Activated B cell treated with CpG ODN at 0.5 μM for 24 hours (primary cell): ENCODE data around the gene DDRGK1. TPM values are rescaled to one million over a fixed set of nuclear protein-coding genes. Genes with fewer than 3 reads are reported as not detected.
A peak's percentile ranks its signal among the peaks of the same experiment; 100 is the strongest.

Experiments used
- ATAC-seq: fragments of 200-7000 bp; cut with Tn5 transposase; one replicate; pipeline ENCODE4 v1.10.0; 2021; ENCODE audit warnings: low read depth, mild to moderate bottlenecking, moderate library complexity
- CTCF ChIA-PET: fragments of 350-600 bp; sonication (Branson Sonifier 250); formaldehyde crosslinking; loops from one replicate; lab custom pipeline; 2021; ENCODE audit warnings: antibody characterized with exemption; lab: Charles Lee
- POLR2A ChIA-PET: fragments of 350-600 bp; sonication (Branson Sonifier 250); formaldehyde crosslinking; loops from one replicate; lab custom pipeline; 2021; ENCODE audit warnings: antibody characterized with exemption; lab: Charles Lee
- DNase-seq: peaks from one replicate; pipeline ENCODE4 v3.0.0; 2022
- H3K27ac Mint-ChIP-seq: one replicate; pipeline ENCODE4 v1.8.0; 2020; ENCODE audit warnings: mixed read lengths
- H3K27me3 Mint-ChIP-seq: one replicate; pipeline ENCODE4 v1.8.0; 2021; ENCODE audit warnings: mixed read lengths
- H3K36me3 Mint-ChIP-seq: one replicate; pipeline ENCODE4 v1.8.0; 2021; ENCODE audit warnings: low read depth, mixed read lengths
- H3K4me1 Mint-ChIP-seq: one replicate; pipeline ENCODE4 v1.8.0; 2021; ENCODE audit warnings: mixed read lengths
- H3K4me3 Mint-ChIP-seq: one replicate; pipeline ENCODE4 v1.8.0; 2020; ENCODE audit warnings: mild to moderate bottlenecking, mixed read lengths
- H3K9me3 Mint-ChIP-seq: one replicate; pipeline ENCODE4 v1.8.0; 2020; ENCODE audit warnings: mixed read lengths
- CTCF ChIP-seq: fragments of 200-600 bp; IDR thresholded peaks from one replicate; pipeline ENCODE4 v1.8.0; 2022; ENCODE audit warnings: antibody characterized with exemption, mild to moderate bottlenecking
- intact Hi-C: fragments of 100-400 bp; cut with micrococcal nuclease; formaldehyde crosslinking; loops from one replicate; pipeline ENCODE4 v1.15.1; 2024
- total RNA-seq: library from RNA; stranded (reverse); gene quantifications from 2 replicates; pipeline ENCODE4 v1.2.3, GENCODE V29; 2022

The DDRGK1 gene
- total RNA-seq: 37.1 and 46.1 TPM in 2 replicates

GRCh38 chr20:3204124-3204794, at the start of gene DDRGK1:
TSS of gene DDRGK1 (minus strand) at chr20:3204682. CDS start at chr20:3204627, 55 bp downstream.
- H3K27ac Mint-ChIP-seq: peak within 1 kb of the TSS; percentile 94
- no peak for TF ChIP-seq CTCF
- ATAC-seq: peak; percentile 93
- peak within 1 kb of the TSS; percentile 97 for H3K4me3 Mint-ChIP-seq
- CTCF ChIA-PET: no interaction called here
- no peaks in the 10 kb centered on the region for H3K27me3 Mint-ChIP-seq
- peak; percentile 93 for DNase-seq
- peaks cover 31% of the 10 kb centered on the region for H3K36me3 Mint-ChIP-seq
- POLR2A ChIA-PET: interaction anchor here (0.6 to 1.6 kb wide), 4 partner anchors 28 to 833 kb away, joined by 3 to 4 read pairs (median 4); partner anchors contain the start of genes FASTKD5 and UBOX5
- no peaks in the 10 kb centered on the region for H3K9me3 Mint-ChIP-seq
- H3K4me1 Mint-ChIP-seq: peaks cover 22% of the 10 kb centered on the region
- intact Hi-C loops: loop anchor here (1.0 to 10.0 kb wide), 5 partner anchors 31 to 561 kb away; partner anchors contain the start of genes ADISSP, FASTKD5, LZTS3 and SLC4A11

- Mint-ChIP-seq H3K27me3 (peaks cover 9% of the 10 kb centered on the region), H3K4me3 (no peak overlapping the region), H3K9me3 (no peaks in the 10 kb centered on the region), H3K4me1 (peaks cover 5% of the 10 kb centered on the region), H3K27ac (no peak overlapping the region), H3K36me3 (peaks cover 17% of the 10 kb centered on the region)
- intact Hi-C loops: no loop called here
- TF ChIP-seq CTCF: no peak
- ChIA-PET CTCF (no interaction called here), POLR2A (no interaction called here)
- ATAC-seq (no peak), DNase-seq (no peak)
Measured at GRCh38 chr20:3251806-3252205, 47.3 kb upstream of the DDRGK1 start.

GRCh38 chr20:3250091-3250504, 45.6 kb upstream of the DDRGK1 start:
- Mint-ChIP-seq H3K27ac (no peak overlapping the region), H3K36me3 (peaks cover 9% of the 10 kb centered on the region), H3K27me3 (peaks cover 11% of the 10 kb centered on the region), H3K4me1 (peaks cover 5% of the 10 kb centered on the region), H3K4me3 (no peak overlapping the region), H3K9me3 (no peaks in the 10 kb centered on the region)
- TF ChIP-seq CTCF: no peak
- intact Hi-C loops: no loop called here
- CTCF ChIA-PET: no interaction called here
- POLR2A ChIA-PET: no interaction called here
- ATAC-seq (no peak), DNase-seq (no peak)

- intact Hi-C loops: no loop called here
- ATAC-seq (no peak), DNase-seq (no peak)
- POLR2A ChIA-PET: no interaction called here
- H3K27ac Mint-ChIP-seq: no peak overlapping the region
- H3K4me3 Mint-ChIP-seq: peak overlapping the region; percentile 55
- H3K27me3 Mint-ChIP-seq: peaks cover 11% of the 10 kb centered on the region
- peaks cover 5% of the 10 kb centered on the region for H3K4me1 Mint-ChIP-seq
- no peaks in the 10 kb centered on the region for H3K9me3 Mint-ChIP-seq
- TF ChIP-seq CTCF: no peak
- peaks cover 4% of the 10 kb centered on the region for H3K36me3 Mint-ChIP-seq
- CTCF ChIA-PET: interaction anchor here (0.6 to 2.0 kb wide), 2 partner anchors 30 to 176 kb away, joined by 3 to 8 read pairs; no protein-coding TSS in a partner anchor
Measured at GRCh38 chr20:3248993-3249347, 44.5 kb upstream of the DDRGK1 start.

DNA sequence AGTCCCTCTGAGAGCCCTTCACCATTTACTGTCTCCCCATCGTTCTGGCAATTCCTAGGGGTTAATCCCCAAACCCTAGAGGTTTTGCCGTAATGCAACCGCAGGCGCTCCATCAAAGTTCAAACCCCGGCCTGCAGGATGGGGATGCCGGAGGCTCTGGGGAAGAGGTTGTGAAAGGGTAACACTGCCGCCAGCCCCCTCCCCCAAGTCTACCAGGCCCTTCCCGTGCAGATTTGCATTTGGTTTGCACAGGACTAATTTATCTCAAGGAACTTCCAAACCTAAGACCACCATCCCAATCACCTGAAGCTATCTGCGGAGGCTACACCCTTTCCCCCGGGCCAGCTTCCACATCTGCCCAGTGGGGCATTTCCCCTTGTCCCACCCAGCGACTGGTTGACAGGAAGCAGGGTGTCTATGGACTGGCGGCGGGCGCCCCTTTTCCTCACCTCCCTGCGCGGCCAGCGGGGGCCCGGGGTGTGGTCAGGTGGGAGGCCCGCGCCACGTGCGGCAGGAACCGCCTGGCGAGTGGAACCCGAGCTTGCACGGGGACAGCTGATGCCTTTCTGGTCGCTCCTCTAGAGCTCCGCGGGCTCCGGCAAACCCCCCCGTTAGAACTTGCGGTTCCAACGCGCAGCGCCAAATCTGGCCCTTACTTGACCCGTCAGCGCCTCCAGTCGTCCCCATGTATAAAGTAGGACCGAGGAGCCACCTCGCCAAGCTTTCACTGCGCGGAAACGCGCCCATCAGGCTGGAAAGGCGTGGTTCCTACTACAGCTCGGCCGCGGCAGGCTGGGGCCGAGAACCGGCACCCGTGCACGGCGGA, 43.9 kb upstream of the DDRGK1 start:
- no peaks in the 10 kb centered on the region for H3K9me3 Mint-ChIP-seq
- H3K27ac Mint-ChIP-seq: no peak overlapping the region
- ChIA-PET CTCF (interaction anchor here (2.0 kb wide), 1 partner anchor 29 kb away, joined by 8 read pairs; no protein-coding TSS in a partner anchor), POLR2A (no interaction called here)
- peak; percentile 64 for ATAC-seq
- intact Hi-C loops: no loop called here
- TF ChIP-seq CTCF: no peak
- peaks cover 14% of the 10 kb centered on the region for H3K27me3 Mint-ChIP-seq
- H3K4me3 Mint-ChIP-seq: peak overlapping the region; percentile 55
- no peak for DNase-seq
- peaks cover 5% of the 10 kb centered on the region for H3K4me1 Mint-ChIP-seq
- H3K36me3 Mint-ChIP-seq: peaks cover 2% of the 10 kb centered on the region
